HEK293 (cell line): ENCODE measurements around the gene DCTN1.
"Not testable (repeated sequence)": the region's sequence is repeated elsewhere in the genome, so short reads cannot be mapped to it uniquely, and the experiment has no call there.

Experiments
- CTCF ChIA-PET: fragments of 350-600 bp; formaldehyde crosslinking; extraction: SDS; loops from one replicate; lab custom pipeline; 2021; ENCODE audit warnings: antibody characterized with exemption; lab: Yijun Ruan, JAX
- POLR2A ChIA-PET: fragments of 300-600 bp; formaldehyde crosslinking; extraction: SDS; loops from one replicate; lab custom pipeline; 2020; ENCODE audit warnings: antibody characterized with exemption, inconsistent platforms; lab: Yijun Ruan, JAX
- H3K27ac ChIP-seq: fragments of 200-500 bp; sonication (Bioruptor generic); 2 replicates; pipeline ENCODE4 v1.5.1; 2014; ENCODE audit warnings: low read depth, low read length, control low read depth, inconsistent platforms; ENCODE audit errors: extremely low read depth
- H3K36me3 ChIP-seq, 2 experiments: fragments of 200-500 bp in 1 of 2; sonication (Bioruptor generic) in 1 of 2; 1 replicate in 1 of 2; 2 replicates in 1 of 2; pipeline ENCODE4 v1.5.1; 2014 to 2017; ENCODE audit warnings: inconsistent platforms in 2 of 2, low read length in 2 of 2; ENCODE audit not compliant: control insufficient read depth in 2 of 2, insufficient read depth in 1 of 2
- H3K4me1 ChIP-seq: fragments of 200-500 bp; sonication (Bioruptor generic); 2 replicates; pipeline ENCODE4 v1.5.1; 2014; ENCODE audit warnings: mild to moderate bottlenecking, low read length, inconsistent platforms; ENCODE audit not compliant: control insufficient read depth, insufficient read depth
- H3K4me3 ChIP-seq: 2 replicates; pipeline ENCODE4 v1.5.1; 2011; ENCODE audit warnings: low read depth, mild to moderate bottlenecking, control low read depth, low read length, moderate library complexity
- H3K9me3 ChIP-seq: fragments of 200-500 bp; sonication (Bioruptor generic); 2 replicates; pipeline ENCODE4 v1.5.1; 2014; ENCODE audit warnings: low read depth, low read length, inconsistent platforms; ENCODE audit not compliant: control insufficient read depth, insufficient read depth
- HIC1 ChIP-seq: fragments of 450-650 bp; formaldehyde crosslinking; IDR thresholded peaks from 2 replicates; pipeline ENCODE4 v1.5.1; 2016; ENCODE audit warnings: missing biosample characterization, missing genetic modification characterization
- KLF8 ChIP-seq: fragments of 450-650 bp; formaldehyde crosslinking; IDR thresholded peaks from 2 replicates; pipeline ENCODE4 v1.5.1; 2016; ENCODE audit warnings: missing biosample characterization, missing genetic modification characterization
- PRDM10 ChIP-seq: fragments of 450-650 bp; formaldehyde crosslinking; IDR thresholded peaks from 2 replicates; pipeline ENCODE4 v1.5.1; 2016; ENCODE audit warnings: missing biosample characterization, missing genetic modification characterization
- SP3 ChIP-seq: fragments of 450-650 bp; formaldehyde crosslinking; IDR thresholded peaks from 2 replicates; pipeline ENCODE4 v1.5.1; 2016; ENCODE audit warnings: missing biosample characterization, missing genetic modification characterization
- TRIM28 ChIP-seq: IDR thresholded peaks from 2 replicates; pipeline ENCODE4 v1.6.1; 2011; ENCODE audit warnings: low read length, control low read depth, borderline replicate concordance
- ZBTB10 ChIP-seq: fragments of 450-650 bp; formaldehyde crosslinking; IDR thresholded peaks from 2 replicates; pipeline ENCODE4 v1.5.1; 2016; ENCODE audit warnings: missing biosample characterization, missing genetic modification characterization
- ZBTB26 ChIP-seq: fragments of 450-650 bp; formaldehyde crosslinking; optimal IDR thresholded peaks from 2 replicates; pipeline ENCODE3; 2016; ENCODE audit warnings: missing biosample characterization, mild to moderate bottlenecking, missing genetic modification characterization
- ZFHX2 ChIP-seq: fragments of 450-650 bp; formaldehyde crosslinking; conservative IDR thresholded peaks from 2 replicates; pipeline ENCODE4 v1.5.1; 2016; ENCODE audit warnings: missing biosample characterization, missing genetic modification characterization
- ZNF2 ChIP-seq: fragments of 450-650 bp; formaldehyde crosslinking; IDR thresholded peaks from 2 replicates; pipeline ENCODE4 v1.5.1; 2016; ENCODE audit warnings: missing biosample characterization, missing genetic modification characterization
- ZNF223 ChIP-seq: fragments of 450-650 bp; formaldehyde crosslinking; IDR thresholded peaks from 2 replicates; pipeline ENCODE4 v1.5.1; 2016; ENCODE audit warnings: missing biosample characterization, missing genetic modification characterization
- ZNF362 ChIP-seq: fragments of 450-650 bp; formaldehyde crosslinking; IDR thresholded peaks from 2 replicates; pipeline ENCODE4 v1.5.1; 2016; ENCODE audit warnings: missing biosample characterization, missing genetic modification characterization
- ZNF549 ChIP-seq: fragments of 450-650 bp; IDR thresholded peaks from 2 replicates; pipeline ENCODE4 v1.5.1; 2018; ENCODE audit warnings: missing biosample characterization, missing genetic modification characterization, mild to moderate bottlenecking, inconsistent platforms, moderate library complexity
- ZNF600 ChIP-seq: fragments of 450-650 bp; formaldehyde crosslinking; IDR thresholded peaks from 2 replicates; pipeline ENCODE4 v1.5.1; 2016; ENCODE audit warnings: missing biosample characterization, missing genetic modification characterization
- ZNF639 ChIP-seq: fragments of 450-650 bp; formaldehyde crosslinking; IDR thresholded peaks from 2 replicates; pipeline ENCODE4 v1.5.1; 2016; ENCODE audit warnings: missing biosample characterization, missing genetic modification characterization
- ZNF664 ChIP-seq: fragments of 450-650 bp; formaldehyde crosslinking; IDR thresholded peaks from 2 replicates; pipeline ENCODE4 v1.5.1; 2016; ENCODE audit warnings: missing biosample characterization, missing genetic modification characterization
- ZNF704 ChIP-seq: fragments of 450-650 bp; formaldehyde crosslinking; IDR thresholded peaks from 2 replicates; pipeline ENCODE4 v1.5.1; 2016; ENCODE audit warnings: missing biosample characterization, missing genetic modification characterization

Gene DCTN1

GRCh38 chr2:74421221-74421870 lies 41.2 kb upstream of the DCTN1 start, which contains the start of the genes C2orf81 and WDR54 (continued):
- TF ChIP-seq HIC1 (tag by site-specific recombination): peak; percentile 17; the same call in 1 of the 2 replicates
- no peak for TF ChIP-seq ZNF223 (tag by site-specific recombination)
- TF ChIP-seq ZBTB26 (tag by site-specific recombination): peak; percentile 77
- peak; percentile 19; the same call in 1 of the 2 replicates for TF ChIP-seq KLF8
- TF ChIP-seq ZNF2 (tag by site-specific recombination): 0 out of 2 replicates have a peak, but pooled peaks have one; percentile 11
- TF ChIP-seq TRIM28: no peak
- TF ChIP-seq ZNF664 (tag by site-specific recombination): no peak
- peak; percentile 76 for TF ChIP-seq SP3 (tag by site-specific recombination)
- peak; percentile 77; the same call in 1 of the 2 replicates for TF ChIP-seq ZNF600 (tag by site-specific recombination)
- TF ChIP-seq ZFHX2 (tag by site-specific recombination): peak; percentile 87

GRCh38 chr2:74420443-74421103 lies 40.5 kb upstream of the DCTN1 start:
- H3K4me3 ChIP-seq, H3K9me3 ChIP-seq, H3K27ac ChIP-seq, H3K4me1 ChIP-seq: not testable (repeated sequence)
- ChIA-PET POLR2A (interaction anchor here (0.5 to 1.8 kb wide), 3 partner anchors 20 to 67 kb away, joined by 3 to 8 read pairs (median 4); partner anchors contain the start of gene WBP1), CTCF (interaction anchor here (0.6 to 1.5 kb wide), 6 partner anchors 19 to 147 kb away, joined by 3 to 5 read pairs (median 3); partner anchors contain the start of gene MOGS)
- peak; percentile 58 for TF ChIP-seq PRDM10 (tag by site-specific recombination)
- TF ChIP-seq ZNF362 (tag by site-specific recombination): peak; percentile 58; the same call in 1 of the 2 replicates
- H3K36me3 ChIP-seq: peaks cover 4 to 19% of the 10 kb centered on the region in 2 experiments; a peak in 2 of 3 replicates

GRCh38 chr2:74420006-74420405 lies 39.9 kb upstream of the DCTN1 start:
- Histone ChIP-seq H3K4me1 (no peaks in the 10 kb centered on the region; the same call in 1 of the 2 replicates), H3K9me3 (no peaks in the 10 kb centered on the region), H3K36me3 (peaks cover 4 to 13% of the 10 kb centered on the region in 2 experiments; a peak in 2 of 3 replicates), H3K27ac (no peak overlapping the region), H3K4me3 (no peak overlapping the region)
- ChIA-PET POLR2A (no interaction called here), CTCF (interaction anchor here (0.6 to 1.5 kb wide), 3 partner anchors 19 to 148 kb away, joined by 3 to 5 read pairs (median 4); no protein-coding TSS in a partner anchor)
- TF ChIP-seq ZNF639 (no peak), ZBTB10 (no peak), ZNF549 (no peak), ZNF704 (no peak)
